Trophoblast cell (in vitro differentiated cells and primary cell): ENCODE data around the gene RHOG.

Source experiments
- DNase-seq, 2 donors: peaks; one replicate each; pipeline ENCODE4 v3.0.0-alpha.2; 2016
- H2AFZ ChIP-seq: 2 replicates; pipeline ENCODE4 v1.6.1; 2013; ENCODE audit warnings: low read length, moderate library complexity, mild to moderate bottlenecking; ENCODE audit not compliant: insufficient read depth, poor library complexity
- H2AK5ac ChIP-seq: 2 replicates; pipeline ENCODE4 v1.6.1; 2013; ENCODE audit warnings: mild to moderate bottlenecking, low read length
- H2BK120ac ChIP-seq: 2 replicates; pipeline ENCODE4 v1.6.1; 2013; ENCODE audit warnings: low read length, mild to moderate bottlenecking, moderate library complexity; ENCODE audit not compliant: insufficient read depth, poor library complexity
- H2BK12ac ChIP-seq: 2 replicates; pipeline ENCODE4 v1.6.1; 2013; ENCODE audit warnings: mild to moderate bottlenecking, low read length, moderate library complexity
- H2BK5ac ChIP-seq: 2 replicates; pipeline ENCODE4 v1.6.1; 2013; ENCODE audit warnings: low read length, low read depth, moderate library complexity, mild to moderate bottlenecking; ENCODE audit not compliant: poor library complexity
- H3K14ac ChIP-seq: 2 replicates; pipeline ENCODE4 v1.6.1; 2013; ENCODE audit warnings: mild to moderate bottlenecking, low read length
- H3K18ac ChIP-seq: 2 replicates; pipeline ENCODE4 v1.6.1; 2013; ENCODE audit warnings: mild to moderate bottlenecking, low read length
- H3K23ac ChIP-seq: 2 replicates; pipeline ENCODE4 v1.6.1; 2013; ENCODE audit warnings: low read length
- H3K27ac ChIP-seq: 2 replicates; pipeline ENCODE4 v1.5.1; 2013; ENCODE audit warnings: low read depth, mild to moderate bottlenecking, inconsistent platforms, low read length, moderate library complexity
- H3K27me3 ChIP-seq: 2 replicates; pipeline ENCODE4 v1.6.1; 2013; ENCODE audit warnings: inconsistent platforms, mild to moderate bottlenecking, low read length, moderate library complexity; ENCODE audit not compliant: insufficient read depth
- H3K36me3 ChIP-seq, 2 experiments: 1 replicate in 1 of 2; 2 replicates in 1 of 2; pipeline ENCODE4 v1.6.1; 2013; ENCODE audit warnings: low read length in 2 of 2, mild to moderate bottlenecking in 2 of 2, moderate library complexity in 1 of 2; ENCODE audit not compliant: insufficient read depth in 2 of 2, control insufficient read depth in 1 of 2
- H3K4ac ChIP-seq: 2 replicates; pipeline ENCODE4 v1.6.1; 2013; ENCODE audit warnings: low read depth, mild to moderate bottlenecking, low read length, moderate library complexity
- H3K4me1 ChIP-seq, 2 experiments: 1 replicate in 1 of 2; 2 replicates in 1 of 2; pipeline ENCODE4 v1.6.1; 2013; ENCODE audit warnings: low read length in 2 of 2, mild to moderate bottlenecking in 2 of 2, moderate library complexity in 1 of 2; ENCODE audit not compliant: insufficient read depth in 2 of 2, control insufficient read depth in 1 of 2
- H3K4me2 ChIP-seq: 2 replicates; pipeline ENCODE4 v1.6.1; 2013; ENCODE audit warnings: inconsistent platforms, mild to moderate bottlenecking, low read length, moderate library complexity
- H3K4me3 ChIP-seq: 2 replicates; pipeline ENCODE4 v1.5.1; 2013; ENCODE audit warnings: mild to moderate bottlenecking, low read depth, low read length, inconsistent platforms
- H3K79me1 ChIP-seq: one replicate; pipeline ENCODE4 v1.6.1; 2013; ENCODE audit warnings: low read length
- H3K79me2 ChIP-seq: 2 replicates; pipeline ENCODE4 v1.6.1; 2013; ENCODE audit warnings: low read length, mild to moderate bottlenecking; ENCODE audit not compliant: control insufficient read depth, insufficient read depth, poor library complexity
- H3K9ac ChIP-seq: 2 replicates; pipeline ENCODE4 v1.6.1; 2013; ENCODE audit warnings: mild to moderate bottlenecking, low read length
- H3K9me3 ChIP-seq: 2 replicates; pipeline ENCODE4 v1.6.1; 2013; ENCODE audit warnings: low read depth, mild to moderate bottlenecking, control low read depth, inconsistent platforms, low read length; ENCODE audit not compliant: insufficient read depth
- H4K12ac ChIP-seq: 2 replicates; pipeline ENCODE4 v1.6.1; 2013; ENCODE audit warnings: low read depth, mild to moderate bottlenecking, low read length, moderate library complexity
- H4K8ac ChIP-seq: 2 replicates; pipeline ENCODE4 v1.6.1; 2013; ENCODE audit warnings: low read depth, mild to moderate bottlenecking, low read length, moderate library complexity
- H4K91ac ChIP-seq: one replicate; pipeline ENCODE4 v1.6.1; 2013; ENCODE audit warnings: low read depth, mild to moderate bottlenecking, low read length, moderate library complexity
- WGBS: extraction: QIAGEN DNeasy Blood & Tissue Kit; methylation state at CpG from one replicate; pipeline ENCODE4 v1.1.7; 2013; ENCODE audit warnings: missing lambda C conversion rate; ENCODE audit not compliant: insufficient read length, insufficient coverage; ENCODE audit errors: extremely low coverage; 5-methylcytosine and 5-hydroxymethylcytosine counted together

RHOG gene

GRCh38 chr11:3859373-3859881 lies 18.7 kb upstream of the RHOG start:
- peak overlapping the region; percentile 29 for H2AK5ac ChIP-seq
- H3K23ac ChIP-seq = no peak overlapping the region
- no peak overlapping the region for H3K4me2 ChIP-seq
- H3K14ac ChIP-seq = no peak overlapping the region
- no peak overlapping the region for H4K8ac ChIP-seq
- WGBS = no CpG with 5 or more reads among the region's 4 CpGs
- no peak overlapping the region for H2BK12ac ChIP-seq
- H3K79me1 ChIP-seq = peaks cover 8% of the 10 kb centered on the region
- H3K27me3 ChIP-seq = no peaks in the 10 kb centered on the region
- no peak overlapping the region for H3K4me3 ChIP-seq
- H3K27ac ChIP-seq = no peak overlapping the region
- H3K79me2 ChIP-seq = peaks cover 8% of the 10 kb centered on the region
- no peak for DNase-seq
- H2BK120ac ChIP-seq = no peak overlapping the region
- peaks cover 12 to 13% of the 10 kb centered on the region in 2 experiments for H3K4me1 ChIP-seq
- no peak overlapping the region for H3K4ac ChIP-seq
- no peaks in the 10 kb centered on the region for H3K36me3 ChIP-seq
- no peaks in the 10 kb centered on the region for H3K9me3 ChIP-seq
- H2AFZ ChIP-seq = no peak overlapping the region
- no peak overlapping the region for H3K18ac ChIP-seq
- no peak overlapping the region for H3K9ac ChIP-seq
- H2BK5ac ChIP-seq = no peak overlapping the region
- H4K91ac ChIP-seq = no peak overlapping the region
- H4K12ac ChIP-seq = no peak overlapping the region

GRCh38 chr11:3857628-3858027 lies 16.9 kb upstream of the RHOG start:
- no peak overlapping the region for H3K4me2 ChIP-seq
- H3K4ac ChIP-seq = no peak overlapping the region
- peaks cover 8% of the 10 kb centered on the region for H3K79me2 ChIP-seq
- H2BK12ac ChIP-seq = no peak overlapping the region
- H4K12ac ChIP-seq = no peak overlapping the region
- no peak overlapping the region for H4K91ac ChIP-seq
- H2BK120ac ChIP-seq = no peak overlapping the region
- no peak overlapping the region for H3K18ac ChIP-seq
- no peak overlapping the region for H3K4me3 ChIP-seq
- no peak overlapping the region for H3K9ac ChIP-seq
- no peaks in the 10 kb centered on the region for H3K36me3 ChIP-seq
- no peak overlapping the region for H2AFZ ChIP-seq
- no peak overlapping the region for H3K27ac ChIP-seq
- H3K79me1 ChIP-seq = peaks cover 8% of the 10 kb centered on the region
- H3K4me1 ChIP-seq = peaks cover 13 to 16% of the 10 kb centered on the region in 2 experiments
- H2AK5ac ChIP-seq = no peak overlapping the region
- H2BK5ac ChIP-seq = no peak overlapping the region
- H4K8ac ChIP-seq = no peak overlapping the region
- H3K23ac ChIP-seq = no peak overlapping the region
- no peak for DNase-seq
- H3K14ac ChIP-seq = no peak overlapping the region
- H3K9me3 ChIP-seq = no peaks in the 10 kb centered on the region
- H3K27me3 ChIP-seq = no peaks in the 10 kb centered on the region

- no peak overlapping the region for H2BK120ac ChIP-seq
- H3K4me1 ChIP-seq = peaks cover 13 to 16% of the 10 kb centered on the region in 2 experiments
- no peak overlapping the region for H3K4me3 ChIP-seq
- no peaks in the 10 kb centered on the region for H3K27me3 ChIP-seq
- H2AFZ ChIP-seq = no peak overlapping the region
- DNase-seq = no peak
- H4K8ac ChIP-seq = no peak overlapping the region
- H2AK5ac ChIP-seq = no peak overlapping the region
- no CpG with 5 or more reads among the region's 5 CpGs for WGBS
- H3K79me2 ChIP-seq = peaks cover 8% of the 10 kb centered on the region
- no peak overlapping the region for H4K91ac ChIP-seq
- H4K12ac ChIP-seq = no peak overlapping the region
- peak overlapping the region; percentile 94 for H3K4me2 ChIP-seq
- H3K27ac ChIP-seq = no peak overlapping the region
- H3K23ac ChIP-seq = no peak overlapping the region
- no peaks in the 10 kb centered on the region for H3K9me3 ChIP-seq
- H3K4ac ChIP-seq = no peak overlapping the region
- H3K9ac ChIP-seq = no peak overlapping the region
- H2BK12ac ChIP-seq = no peak overlapping the region
- no peak overlapping the region for H2BK5ac ChIP-seq
- no peaks in the 10 kb centered on the region for H3K36me3 ChIP-seq
- peaks cover 8% of the 10 kb centered on the region for H3K79me1 ChIP-seq
- no peak overlapping the region for H3K14ac ChIP-seq
- no peak overlapping the region for H3K18ac ChIP-seq
Observed at GRCh38 chr11:3856856-3857553, 16.2 kb upstream of the RHOG start.

GRCh38 chr11:3855808-3856491 lies 15.2 kb upstream of the RHOG start:
- Histone ChIP-seq H2BK5ac (peak overlapping the region; percentile 28), H3K79me2 (peaks cover 8% of the 10 kb centered on the region), H3K79me1 (peaks cover 8% of the 10 kb centered on the region), H3K4me3 (peak overlapping the region; percentile 81), H3K9ac (peak overlapping the region; percentile 77), H3K27ac (peak overlapping the region; percentile 12), H4K12ac (peak overlapping the region; percentile 51), H4K8ac (peak overlapping the region; percentile 67), H2BK12ac (no peak overlapping the region), H3K23ac (no peak overlapping the region), H2AK5ac (no peak overlapping the region), H2AFZ (peak overlapping the region; percentile 85), H3K4me1 (peaks cover 11 to 16% of the 10 kb centered on the region in 2 experiments), H3K36me3 (no peaks in the 10 kb centered on the region), H4K91ac (peak overlapping the region; percentile 71), H2BK120ac (peak overlapping the region; percentile 34), H3K9me3 (no peaks in the 10 kb centered on the region), H3K27me3 (no peaks in the 10 kb centered on the region), H3K4ac (peak overlapping the region; percentile 4), H3K18ac (peak overlapping the region; percentile 78), H3K14ac (peak overlapping the region; percentile 69), H3K4me2 (peak overlapping the region; percentile 94)
- DNase-seq = peak; percentile 3 to 38
- no CpG with 5 or more reads among the region's 40 CpGs for WGBS
